ENCODE results near the gene SAMD10. TPM values are rescaled to one million over a fixed set of nuclear protein-coding genes. Genes with fewer than 3 reads are reported as not detected.

SAMD10 gene
- total and polyA plus RNA-seq, 8 donors, result 1.3 to 7.3 (median 3.6) TPM

- intact Hi-C loops (cut with DNase I), result no loop called here
Measured at GRCh38 chr20:63952210-63952535, 27.3 kb downstream of the SAMD10 start.

GRCh38 chr20:63951398-63952209 lies 27.8 kb downstream of the SAMD10 start:
- DNase-seq (peak in 2 of 6 donors; percentile 41 to 55), FAIRE-seq (no peak), ATAC-seq (no peak)
- no peak overlapping the region for H3K27ac ChIP-seq
- peaks cover 23 to 44% (median 23%) of the 10 kb centered on the region in 3 donors for H3K4me1 ChIP-seq
- H3K36me3 ChIP-seq, result no peaks in the 10 kb centered on the region
- no peaks in the 10 kb centered on the region for H3K9me3 ChIP-seq
- H3K27me3 ChIP-seq, result no peaks in the 10 kb centered on the region
- intact Hi-C loops (cut with DNase I), result no loop called here
- 67 to 69% methylated on average over 16 to 17 of the region's 17 CpGs for WGBS, 2 donors
- no peak for TF ChIP-seq CTCF (IDR thresholded peaks at IDR 0.05)
- H3K4me3 ChIP-seq, result no peak overlapping the region

More at GRCh38 chr20:63952210-63952535, 27.3 kb downstream of the SAMD10 start:
- Histone ChIP-seq H3K27ac (no peak overlapping the region), H3K36me3 (no peaks in the 10 kb centered on the region), H3K27me3 (no peaks in the 10 kb centered on the region), H3K9me3 (no peaks in the 10 kb centered on the region), H3K4me3 (no peak overlapping the region), H3K4me1 (peaks cover 23 to 45% (median 23%) of the 10 kb centered on the region in 3 donors)
- DNase-seq, result peak in 2 of 6 donors; percentile 35 to 80
- TF ChIP-seq CTCF (IDR thresholded peaks at IDR 0.05), result no peak
- 74 to 80% methylated on average over 14 to 15 of the region's 15 CpGs for WGBS, 2 donors
- ATAC-seq, result no peak
- no peak for FAIRE-seq

DNA sequence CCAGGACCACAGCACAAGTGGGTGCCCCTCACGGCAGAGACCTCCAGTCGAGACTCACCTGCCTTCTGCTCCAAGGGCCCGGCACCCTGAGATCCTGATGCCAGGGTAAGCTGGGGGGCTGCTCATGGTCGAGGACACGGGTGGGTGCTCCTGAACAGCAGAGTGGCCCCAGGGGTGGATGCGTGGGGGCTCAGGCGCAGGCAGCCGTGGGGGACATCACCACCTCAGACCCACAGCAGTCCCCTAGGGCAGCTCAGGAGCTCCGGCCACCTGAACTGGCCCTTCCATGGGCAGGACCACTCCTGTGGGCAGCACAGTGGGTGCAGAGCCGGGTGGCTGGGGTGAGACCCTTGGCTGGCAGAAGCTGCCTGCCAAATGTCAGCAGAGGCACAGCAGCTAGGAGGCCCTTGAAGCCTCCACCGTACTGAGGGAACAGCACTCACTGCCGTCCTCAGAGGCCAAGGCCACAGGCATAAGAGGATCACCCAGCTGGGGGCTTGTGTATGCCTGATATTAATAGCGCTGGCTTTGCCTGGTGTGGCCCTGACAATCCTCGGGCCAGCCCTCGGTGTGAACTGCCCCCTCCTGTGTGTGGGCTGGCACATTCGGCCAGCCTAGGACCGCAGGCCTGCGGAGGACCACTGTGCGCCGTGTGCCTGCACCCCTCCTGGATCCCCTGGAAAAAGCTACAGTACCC lies 28.6 kb downstream of the SAMD10 start:
- Histone ChIP-seq H3K9me3 (no peaks in the 10 kb centered on the region), H3K4me3 (no peak overlapping the region), H3K27ac (peak overlapping the region in 1 of 4 donors; percentile 22), H3K27me3 (no peaks in the 10 kb centered on the region), H3K4me1 (peaks cover 23 to 44% (median 23%) of the 10 kb centered on the region in 3 donors), H3K36me3 (peaks cover 0 to under 1% (median 0%) of the 10 kb centered on the region in 3 donors)
- ATAC-seq (no peak), FAIRE-seq (no peak), DNase-seq (peak in 3 of 6 donors; percentile 16 to 80 (median 50))
- 62 to 67% methylated on average over 20 of the region's 20 CpGs for WGBS, 2 donors
- intact Hi-C loops (cut with DNase I), result no loop called here
- TF ChIP-seq CTCF (IDR thresholded peaks at IDR 0.05), result no peak

- ATAC-seq (no peak), FAIRE-seq (no peak), DNase-seq (peak in 4 of 6 donors; percentile 19 to 77 (median 42))
- 42 to 62% methylated on average over 27 of the region's 27 CpGs for WGBS, 2 donors
- H3K27me3 ChIP-seq, result no peaks in the 10 kb centered on the region
- no peak overlapping the region for H3K27ac ChIP-seq
- H3K4me3 ChIP-seq, result no peak overlapping the region
- H3K36me3 ChIP-seq, result peaks cover 0 to 31% (median 7%) of the 10 kb centered on the region in 3 donors
- H3K9me3 ChIP-seq, result no peaks in the 10 kb centered on the region
- intact Hi-C loops (cut with DNase I), result no loop called here
- no peak for TF ChIP-seq CTCF (IDR thresholded peaks at IDR 0.05)
- H3K4me1 ChIP-seq, result peaks cover 14 to 31% (median 23%) of the 10 kb centered on the region in 3 donors
Measured at GRCh38 chr20:63947638-63948456, 31.6 kb downstream of the SAMD10 start.
